Measurements from ENCODE around the gene AGMO.

Gene AGMO

GRCh38 chr7:15459018-15459615, 102.7 kb downstream of the AGMO start:
- TF ChIP-seq, protein P1, sequence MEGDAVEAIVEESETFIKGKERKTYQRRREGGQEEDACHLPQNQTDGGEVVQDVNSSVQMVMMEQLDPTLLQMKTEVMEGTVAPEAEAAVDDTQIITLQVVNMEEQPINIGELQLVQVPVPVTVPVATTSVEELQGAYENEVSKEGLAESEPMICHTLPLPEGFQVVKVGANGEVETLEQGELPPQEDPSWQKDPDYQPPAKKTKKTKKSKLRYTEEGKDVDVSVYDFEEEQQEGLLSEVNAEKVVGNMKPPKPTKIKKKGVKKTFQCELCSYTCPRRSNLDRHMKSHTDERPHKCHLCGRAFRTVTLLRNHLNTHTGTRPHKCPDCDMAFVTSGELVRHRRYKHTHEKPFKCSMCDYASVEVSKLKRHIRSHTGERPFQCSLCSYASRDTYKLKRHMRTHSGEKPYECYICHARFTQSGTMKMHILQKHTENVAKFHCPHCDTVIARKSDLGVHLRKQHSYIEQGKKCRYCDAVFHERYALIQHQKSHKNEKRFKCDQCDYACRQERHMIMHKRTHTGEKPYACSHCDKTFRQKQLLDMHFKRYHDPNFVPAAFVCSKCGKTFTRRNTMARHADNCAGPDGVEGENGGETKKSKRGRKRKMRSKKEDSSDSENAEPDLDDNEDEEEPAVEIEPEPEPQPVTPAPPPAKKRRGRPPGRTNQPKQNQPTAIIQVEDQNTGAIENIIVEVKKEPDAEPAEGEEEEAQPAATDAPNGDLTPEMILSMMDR (IDR thresholded peaks at IDR 0.05): no peak
- H3K9me3 ChIP-seq: no peaks in the 10 kb centered on the region
- H3K4me3 ChIP-seq (ENCODE audit: low read depth in 1 of 2, low read length in 1 of 2): no peak overlapping the region
- H3K36me3 ChIP-seq: no peaks in the 10 kb centered on the region
- H3K27me3 ChIP-seq: no peaks in the 10 kb centered on the region
- H3K27ac ChIP-seq: no peak overlapping the region
- H3K4me1 ChIP-seq (ENCODE audit: control insufficient read depth in 1 of 2, insufficient read depth in 1 of 2, low read depth in 1 of 2, low read length in 1 of 2): no peaks in the 10 kb centered on the region

GRCh38 chr7:15457990-15458955, 103.5 kb downstream of the AGMO start:
- Histone ChIP-seq H3K4me1 (ENCODE audit: control insufficient read depth in 1 of 2, insufficient read depth in 1 of 2, low read depth in 1 of 2, low read length in 1 of 2) (no peaks in the 10 kb centered on the region), H3K4me3 (ENCODE audit: low read depth in 1 of 2, low read length in 1 of 2) (no peak overlapping the region), H3K36me3 (no peaks in the 10 kb centered on the region), H3K27me3 (no peaks in the 10 kb centered on the region), H3K27ac (no peak overlapping the region), H3K9me3 (no peaks in the 10 kb centered on the region)
- TF ChIP-seq, protein P1 (IDR thresholded peaks at IDR 0.05): no peak

- TF ChIP-seq, protein P1 (IDR thresholded peaks at IDR 0.05): no peak
- Histone ChIP-seq H3K27ac (no peak overlapping the region), H3K9me3 (no peaks in the 10 kb centered on the region), H3K36me3 (no peaks in the 10 kb centered on the region), H3K4me3 (ENCODE audit: low read depth in 1 of 2, low read length in 1 of 2) (no peak overlapping the region), H3K4me1 (ENCODE audit: control insufficient read depth in 1 of 2, insufficient read depth in 1 of 2, low read depth in 1 of 2, low read length in 1 of 2) (no peaks in the 10 kb centered on the region), H3K27me3 (no peaks in the 10 kb centered on the region)
These were observed 109.1 kb downstream of the AGMO start for GRCh38 chr7:15452670-15453069.

DNA sequence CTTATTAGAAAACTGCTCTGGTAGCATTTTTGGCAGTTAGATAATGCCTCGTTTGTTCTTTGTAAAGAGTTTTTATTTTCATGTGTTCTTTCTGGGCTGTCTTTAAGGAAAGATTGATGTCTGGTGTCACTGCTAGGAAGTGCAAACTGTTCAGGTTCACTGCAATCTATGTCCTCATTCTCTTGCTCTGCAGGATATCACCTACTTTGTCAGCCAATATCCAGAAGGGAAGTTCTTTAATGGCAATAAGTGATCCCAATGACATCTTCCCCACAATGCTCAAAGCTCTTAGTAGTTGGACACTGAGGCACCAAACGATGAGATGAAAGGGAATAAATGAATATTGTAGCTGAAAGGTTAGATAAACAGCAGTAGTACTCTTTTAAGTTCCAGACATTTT, 115.1 kb downstream of the AGMO start:
- H3K4me1 ChIP-seq (ENCODE audit: control insufficient read depth in 1 of 2, insufficient read depth in 1 of 2, low read depth in 1 of 2, low read length in 1 of 2): no peaks in the 10 kb centered on the region
- TF ChIP-seq, protein P1 (IDR thresholded peaks at IDR 0.05): no peak
- no peak overlapping the region for H3K4me3 ChIP-seq (ENCODE audit: low read depth in 1 of 2, low read length in 1 of 2)
- H3K27ac ChIP-seq: no peak overlapping the region
- no peaks in the 10 kb centered on the region for H3K36me3 ChIP-seq
- H3K27me3 ChIP-seq: no peaks in the 10 kb centered on the region
- no peaks in the 10 kb centered on the region for H3K9me3 ChIP-seq

GRCh38 chr7:15446280-15446679, 115.5 kb downstream of the AGMO start:
- no peaks in the 10 kb centered on the region for H3K27me3 ChIP-seq
- H3K9me3 ChIP-seq: no peaks in the 10 kb centered on the region
- H3K4me1 ChIP-seq (ENCODE audit: control insufficient read depth in 1 of 2, insufficient read depth in 1 of 2, low read depth in 1 of 2, low read length in 1 of 2): no peaks in the 10 kb centered on the region
- H3K36me3 ChIP-seq: no peaks in the 10 kb centered on the region
- TF ChIP-seq, protein P1 (IDR thresholded peaks at IDR 0.05): no peak
- H3K4me3 ChIP-seq (ENCODE audit: low read depth in 1 of 2, low read length in 1 of 2): no peak overlapping the region
- no peak overlapping the region for H3K27ac ChIP-seq

Data from neutrophil (primary cell).